GM12878 (cell line): ENCODE measurements around the gene HNRNPU. TPM values are rescaled to one million over a fixed set of nuclear protein-coding genes. Genes with fewer than 3 reads are reported as not detected.

ENCODE experiments used
- CHD4 ChIP-seq: fragments of 200-600 bp; sonication (generic); IDR thresholded peaks from 2 replicates; pipeline ENCODE4 v1.6.1; 2016; ENCODE audit warnings: mild to moderate bottlenecking
- IRF3 ChIP-seq: fragments of 450-650 bp; IDR thresholded peaks from 2 replicates; pipeline ENCODE4 v1.6.1; 2014; ENCODE audit warnings: mild to moderate bottlenecking
- JUNB ChIP-seq: IDR thresholded peaks from 2 replicates; pipeline ENCODE4 v1.6.1; 2016; ENCODE audit warnings: antibody characterized with exemption, mild to moderate bottlenecking
- PAX5 ChIP-seq: IDR thresholded peaks from 2 replicates; pipeline ENCODE4 v1.6.1; 2011; ENCODE audit warnings: low read depth, low read length, borderline replicate concordance
- RCOR1 ChIP-seq: conservative IDR thresholded peaks from 2 replicates; pipeline ENCODE4 v1.6.1; 2012; ENCODE audit warnings: low read depth, low read length, improper control_type of control experiment
- REST ChIP-seq: IDR thresholded peaks from 2 replicates; pipeline ENCODE4 v1.6.1; 2012; ENCODE audit warnings: mild to moderate bottlenecking, low read depth, low read length
- ZNF384 ChIP-seq: IDR thresholded peaks from 2 replicates; pipeline ENCODE4 v1.6.1; 2012; ENCODE audit warnings: low read depth, mild to moderate bottlenecking, low read length, improper control_type of control experiment, borderline replicate concordance
- ZNF622 ChIP-seq: fragments of 450-650 bp; IDR thresholded peaks from 2 replicates; pipeline ENCODE4 v1.6.1; 2017; ENCODE audit warnings: mild to moderate bottlenecking, inconsistent platforms
- polyA plus RNA-seq, 11 experiments: library from polyadenylated mRNA; depleted of rRNA in 4 of 11; unstranded in 6 of 11; stranded (reverse) in 5 of 11; fragments of >200 nt; fragmentation: Nextera tagmentation in 4 of 11; fragmentation: Illumina TruSeq in 1 of 11; extraction: Ambion mirVana in 4 of 11; extraction: Trizol in 1 of 11; gene quantifications; 1 replicate in 1 of 11; 2 replicates in 10 of 11; pipeline versions ENCODE4 v1.2.1 to v1.2.3, GENCODE V29; 2011 to 2016; ENCODE audit warnings: inconsistent platforms in 2 of 11, missing spikeins in 2 of 11, low read depth in 1 of 11
- total RNA-seq, 4 experiments: library from RNA; depleted of rRNA in 3 of 4; stranded (reverse); fragments of >200 nt in 3 of 4; fragmentation: Illumina TruSeq in 1 of 4; extraction: Trizol in 1 of 4; gene quantifications; 2 replicates each; pipeline versions ENCODE4 v1.2.1 to v1.2.3, GENCODE V29; 2013 to 2021

The HNRNPU gene
- total and polyA plus RNA-seq, 10 of the 15 experiments (the other 5 are each of a cell fraction or from before 2014, with no cell fraction given): 163 to 569 (median 420) TPM

GRCh38 chr1:244836135-244836521 lies 28.2 kb downstream of the HNRNPU start (continued):
- TF ChIP-seq REST (no peak), ZNF622 (no peak), IRF3 (no peak), CHD4 (no peak), RCOR1 (no peak), ZNF384 (no peak), JUNB (no peak), PAX5 (no peak)
